Tongue (tissue), 2 donors: ENCODE data around the gene BANF1. TPM values are rescaled to one million over a fixed set of nuclear protein-coding genes. Genes with fewer than 3 reads are reported as not detected.
A peak's percentile ranks its signal among the peaks of the same experiment; 100 is the strongest.

Experiments used
- DNase-seq: peaks from one replicate; pipeline ENCODE4 v3.0.0-alpha.2; 2015
- total RNA-seq: library from RNA; depleted of rRNA; stranded (reverse); fragments of >200 nt; gene quantifications from one replicate; pipeline ENCODE4 v1.2.3, GENCODE V29; 2014

BANF1 gene
- total RNA-seq = 29.8 TPM

- DNase-seq = peak; percentile 99
Measured at GRCh38 chr11:66001942-66002647, at the start of gene BANF1, which contains the start of gene EIF1AD. TSS of gene BANF1 (plus strand) at chr11:66002503. CDS start at chr11:66003251, 748 bp downstream. TSS of gene EIF1AD (minus strand) at chr11:66002157. CDS start at chr11:66000389, 1,768 bp downstream.

GRCh38 chr11:65953471-65953870, 48.8 kb upstream of the BANF1 start:
- DNase-seq = no peak

DNA sequence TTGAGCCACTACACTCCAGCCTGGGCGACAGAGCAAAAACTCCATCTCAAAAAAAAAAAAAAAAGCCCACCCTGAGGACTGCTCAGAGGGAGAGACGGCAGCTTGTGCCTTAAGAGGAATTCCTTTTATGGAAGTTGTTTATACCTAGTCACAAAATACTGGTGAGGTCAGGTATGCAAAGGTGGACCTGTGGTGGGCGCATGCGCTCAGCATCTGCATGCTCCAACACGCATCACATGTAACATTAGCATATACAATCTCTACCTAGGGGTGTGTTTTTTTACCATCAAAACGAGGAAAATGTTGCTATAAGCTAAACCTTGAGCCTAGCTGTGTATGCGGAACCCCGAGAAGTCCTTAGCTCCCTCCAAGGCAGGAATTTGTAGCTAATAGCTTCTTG, 47.5 kb upstream of the BANF1 start:
- DNase-seq = peak; percentile 17

GRCh38 chr11:65958291-65958690, 44.0 kb upstream of the BANF1 start:
- no peak for DNase-seq

- DNase-seq = no peak
Measured at GRCh38 chr11:65958774-65959420, 43.4 kb upstream of the BANF1 start.

GRCh38 chr11:65960824-65961266, 41.5 kb upstream of the BANF1 start:
- DNase-seq = no peak

GRCh38 chr11:65961267-65962140, 40.8 kb upstream of the BANF1 start, which contains the start of gene SART1:
TSS of gene SART1 (plus strand) at chr11:65961734. CDS start at chr11:65961781, 47 bp downstream.
- peak; percentile 99 for DNase-seq

GRCh38 chr11:65962141-65962564, 40.1 kb upstream of the BANF1 start:
- peak; percentile 21 for DNase-seq

GRCh38 chr11:65964906-65965305, 37.4 kb upstream of the BANF1 start:
- no peak for DNase-seq

DNA sequence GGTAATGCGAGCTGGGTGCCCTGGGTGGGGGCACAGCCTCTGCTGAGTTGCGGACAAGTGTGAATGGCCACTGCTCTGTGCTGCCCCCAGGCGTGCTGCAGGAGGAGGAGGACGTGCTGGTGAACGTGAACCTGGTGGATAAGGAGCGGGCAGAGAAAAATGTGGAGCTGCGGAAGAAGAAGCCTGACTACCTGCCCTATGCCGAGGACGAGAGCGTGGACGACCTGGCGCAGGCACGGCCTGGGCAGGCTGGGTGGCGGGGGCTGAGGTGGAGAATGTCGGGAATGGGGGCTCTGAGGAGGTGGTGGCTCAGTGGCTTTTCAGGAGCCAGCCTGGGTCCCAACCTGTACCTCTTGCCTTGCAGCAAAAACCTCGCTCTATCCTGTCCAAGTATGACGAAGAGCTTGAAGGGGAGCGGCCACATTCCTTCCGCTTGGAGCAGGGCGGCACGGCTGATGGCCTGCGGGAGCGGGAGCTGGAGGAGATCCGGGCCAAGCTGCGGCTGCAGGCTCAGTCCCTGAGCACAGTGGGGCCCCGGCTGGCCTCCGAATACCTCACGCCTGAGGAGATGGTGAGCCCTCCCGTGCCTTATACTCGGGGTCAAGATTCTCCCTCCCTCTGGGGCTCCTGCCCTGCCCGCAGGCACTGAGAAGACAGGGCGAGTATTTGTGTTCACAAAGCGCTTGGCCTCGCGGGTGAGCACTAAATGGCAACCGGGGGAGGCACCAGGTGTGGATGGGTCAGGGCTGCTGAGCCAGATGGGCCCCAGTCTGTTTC, 36.1 kb upstream of the BANF1 start:
- DNase-seq = no peak

GRCh38 chr11:65967329-65967934, 34.9 kb upstream of the BANF1 start:
- DNase-seq = no peak

DNA sequence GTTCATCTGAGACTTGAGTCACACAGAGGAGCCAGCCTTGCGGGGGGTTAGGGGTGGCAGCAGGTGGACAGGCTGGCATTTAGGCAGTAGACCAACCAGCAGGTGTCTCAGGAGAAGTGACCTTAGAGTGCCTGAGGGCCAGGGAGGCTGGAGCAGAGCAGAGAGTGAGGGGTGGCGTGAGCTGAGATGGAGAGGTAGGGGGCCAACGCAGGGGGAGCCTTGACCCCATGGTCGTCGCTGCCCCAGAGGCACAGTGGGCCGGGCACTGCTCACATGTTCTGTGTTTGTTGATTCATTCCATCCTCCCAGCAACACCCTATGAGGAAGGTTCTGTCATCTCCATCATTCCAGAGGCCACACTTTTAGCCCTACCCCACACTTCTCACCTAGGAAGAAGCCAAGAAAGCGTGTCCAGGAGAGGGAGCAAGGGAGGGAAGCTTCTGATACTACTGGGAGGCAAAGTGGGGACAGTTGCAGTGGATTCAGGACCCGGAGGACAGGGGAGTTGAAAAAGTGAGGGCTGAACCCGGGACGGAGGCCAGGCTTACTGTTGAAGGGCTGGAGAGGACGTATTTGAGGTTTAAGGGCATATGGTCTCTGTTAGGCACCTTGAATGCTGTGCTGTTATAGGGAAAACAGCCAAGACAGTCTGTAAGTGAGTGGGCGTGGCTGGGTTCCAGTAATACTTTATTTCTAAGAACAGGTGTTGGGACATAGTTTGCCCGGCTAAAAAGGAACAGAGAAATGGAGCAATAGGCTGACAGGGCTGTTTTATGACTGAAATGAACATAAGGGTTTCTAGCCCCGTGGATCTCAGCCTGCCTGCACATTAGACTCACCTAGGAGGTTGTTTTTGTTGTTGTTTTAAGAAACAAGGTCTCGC, 33.5 kb upstream of the BANF1 start:
- no peak for DNase-seq

DNA sequence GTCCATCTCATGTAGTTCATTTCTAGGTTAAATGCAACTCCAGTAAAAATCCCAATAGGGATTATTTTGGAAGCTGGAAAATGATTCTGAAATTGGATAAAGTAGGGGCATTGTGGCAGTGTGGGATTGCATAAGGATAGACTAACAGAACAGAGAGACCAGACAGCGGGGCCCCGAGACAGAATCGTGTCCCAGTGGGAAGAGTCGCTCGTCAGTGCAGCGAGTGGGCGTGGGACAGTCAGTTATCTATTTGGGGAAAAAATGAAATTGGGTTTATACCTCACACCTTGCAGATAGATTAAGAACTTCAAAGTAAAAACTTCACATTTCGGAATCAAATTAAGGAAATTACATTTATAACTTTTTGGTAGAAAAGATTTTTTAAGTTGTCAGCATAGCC, 30.2 kb upstream of the BANF1 start:
- no peak for DNase-seq

GRCh38 chr11:65973439-65974110, 28.7 kb upstream of the BANF1 start:
- no peak for DNase-seq

DNA sequence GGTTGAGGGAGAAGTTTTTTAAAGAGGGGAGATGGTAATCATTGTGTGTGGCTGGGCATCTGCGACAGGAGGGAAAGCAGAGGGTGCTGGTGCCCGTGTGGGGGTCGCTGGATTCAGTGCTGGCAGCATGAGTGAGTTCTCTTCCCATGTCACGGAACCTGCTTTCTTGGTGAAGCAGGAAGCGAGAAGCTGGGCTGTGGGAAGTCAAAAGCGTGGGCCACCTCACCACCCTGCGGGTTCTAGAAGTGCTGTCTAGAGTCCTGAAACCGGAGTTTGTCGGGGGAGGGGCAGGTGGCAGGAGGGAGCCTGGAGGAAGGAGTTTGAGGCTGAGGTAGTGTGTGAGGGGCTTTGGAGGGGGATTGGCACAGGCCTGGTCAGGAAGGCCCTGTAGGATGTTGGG, 26.5 kb upstream of the BANF1 start:
- DNase-seq = no peak

DNA sequence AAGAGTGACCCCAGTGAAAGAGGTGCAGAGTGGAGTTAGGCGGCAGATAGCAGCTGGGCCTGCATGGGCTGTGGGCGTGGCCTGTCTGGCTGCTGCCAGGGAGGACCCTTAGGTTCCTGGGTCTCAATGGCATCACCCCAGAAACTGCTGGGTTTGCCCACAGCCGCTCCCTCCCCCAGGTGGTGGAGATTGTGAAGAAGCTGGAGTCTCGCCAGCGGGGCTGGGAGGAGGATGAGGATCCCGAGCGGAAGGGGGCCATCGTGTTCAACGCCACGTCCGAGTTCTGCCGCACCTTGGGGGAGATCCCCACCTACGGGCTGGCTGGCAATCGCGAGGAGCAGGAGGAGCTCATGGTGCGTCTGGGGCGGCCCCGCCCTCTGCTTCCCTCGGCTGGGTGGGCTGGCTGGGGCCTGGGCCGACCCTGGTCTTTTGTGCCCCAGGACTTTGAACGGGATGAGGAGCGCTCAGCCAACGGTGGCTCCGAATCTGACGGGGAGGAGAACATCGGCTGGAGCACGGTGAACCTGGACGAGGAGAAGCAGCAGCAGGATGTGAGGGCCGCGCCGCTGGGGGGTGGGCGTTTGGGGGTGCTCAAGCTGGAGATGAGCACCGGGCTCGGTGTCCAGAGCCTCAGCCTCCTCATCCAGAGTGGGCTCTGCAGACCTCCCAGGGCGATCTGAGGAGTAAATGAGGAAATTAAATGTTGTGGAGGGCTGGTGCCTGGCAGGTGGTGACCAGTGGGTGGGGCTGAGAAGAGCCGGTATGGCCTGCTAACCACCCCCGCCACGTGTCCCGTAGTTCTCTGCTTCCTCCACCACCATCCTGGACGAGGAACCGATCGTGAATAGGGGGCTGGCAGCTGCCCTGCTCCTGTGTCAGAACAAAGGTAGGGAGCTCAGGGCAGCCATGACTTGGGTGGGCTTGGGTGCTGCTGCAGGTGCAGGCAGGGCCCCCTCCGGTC, 25.8 kb upstream of the BANF1 start:
- no peak for DNase-seq

DNA sequence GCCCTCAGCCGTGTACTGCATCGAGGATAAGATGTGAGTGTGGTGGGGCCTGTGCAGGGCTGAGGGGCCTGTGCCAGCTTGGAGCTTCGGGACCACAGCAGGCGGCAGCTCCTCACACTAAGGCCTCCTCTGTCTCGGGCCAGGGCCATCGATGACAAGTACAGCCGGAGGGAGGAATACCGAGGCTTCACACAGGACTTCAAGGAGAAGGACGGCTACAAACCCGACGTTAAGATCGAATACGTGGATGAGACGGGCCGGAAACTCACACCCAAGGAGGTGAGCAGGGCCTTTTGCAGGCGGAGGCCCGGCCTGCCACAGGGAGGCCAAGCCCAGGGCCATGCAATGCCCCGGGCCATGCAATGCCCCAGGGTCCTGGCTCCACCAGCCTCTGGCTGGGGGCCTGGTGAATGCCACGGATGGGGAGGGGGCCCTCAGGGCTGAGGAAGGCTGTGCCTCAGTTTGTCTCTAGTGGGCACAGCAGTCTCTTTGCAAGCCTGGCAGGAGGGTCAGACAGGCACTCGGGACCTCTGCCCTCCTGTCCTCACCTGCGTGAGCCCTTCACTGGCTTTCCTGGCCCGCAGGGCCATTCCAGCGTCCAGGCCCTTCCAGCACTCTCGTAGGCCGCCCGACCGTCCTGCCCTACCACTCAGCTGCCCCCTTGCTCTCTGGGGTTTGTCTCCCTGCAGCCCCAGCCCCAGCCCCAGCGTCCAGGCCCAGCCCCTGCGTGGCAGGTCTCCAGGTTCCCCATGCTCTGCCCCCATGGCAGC, 24.5 kb upstream of the BANF1 start:
- DNase-seq = no peak
